COLO668 (cell line): ENCODE measurements around the gene YPEL1.

ENCODE experiments used
- DNase-seq: peaks from one replicate; lab custom pipeline; 2025; ENCODE audit not compliant: unreplicated experiment; lab: John Stamatoyannopoulos, UW

The YPEL1 gene, protein sequence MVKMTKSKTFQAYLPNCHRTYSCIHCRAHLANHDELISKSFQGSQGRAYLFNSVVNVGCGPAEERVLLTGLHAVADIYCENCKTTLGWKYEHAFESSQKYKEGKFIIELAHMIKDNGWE

DNA sequence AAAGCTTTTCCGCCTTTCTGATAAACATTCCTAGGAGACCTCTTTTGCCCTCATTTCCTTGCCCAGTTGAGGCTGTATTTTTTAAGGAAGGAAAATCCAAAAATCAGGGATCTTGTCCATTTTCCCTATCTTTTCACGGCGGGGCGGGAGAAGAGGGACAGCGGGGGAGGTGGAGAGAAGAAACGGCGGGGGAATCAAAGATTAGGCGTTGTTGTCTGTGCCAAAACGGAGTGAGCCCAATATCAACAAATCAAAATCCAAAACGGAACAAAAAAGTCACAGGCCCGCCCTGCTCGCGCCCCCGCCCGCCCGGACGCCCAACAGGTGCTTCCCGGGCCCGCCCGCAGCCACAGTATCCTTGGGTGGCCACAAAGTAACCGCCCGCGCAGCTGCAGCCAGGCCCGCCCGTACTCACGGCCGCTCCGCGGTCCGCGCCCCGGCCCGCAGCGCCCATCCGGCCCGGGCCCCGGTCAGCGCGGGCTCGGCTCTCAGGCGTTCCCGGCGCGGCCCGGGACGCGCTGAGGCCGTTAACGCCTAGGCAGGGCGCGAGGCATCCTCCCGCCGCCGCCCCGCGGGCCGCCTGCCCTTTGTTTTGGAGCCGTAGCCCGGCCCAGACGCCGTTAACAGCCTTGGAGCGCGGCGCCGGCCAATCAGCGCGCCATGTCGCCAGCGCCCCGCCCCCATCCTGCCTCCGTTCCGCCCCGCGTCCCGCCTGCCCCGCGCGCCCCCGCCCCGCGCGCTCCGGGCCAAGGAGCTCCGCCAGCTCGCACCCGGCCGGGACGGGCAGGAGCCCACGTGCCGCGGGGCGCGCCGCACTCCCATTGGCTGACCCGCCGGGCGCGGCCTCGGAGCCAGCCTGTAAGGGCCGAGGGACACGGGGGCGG, at the start of gene YPEL1:
YPEL1 (minus strand) TSS at position 595 of the 884 bp plus-strand sequence. CDS start 25,050 bp downstream, outside the sequence.
- peak; percentile 94 for DNase-seq

DNA sequence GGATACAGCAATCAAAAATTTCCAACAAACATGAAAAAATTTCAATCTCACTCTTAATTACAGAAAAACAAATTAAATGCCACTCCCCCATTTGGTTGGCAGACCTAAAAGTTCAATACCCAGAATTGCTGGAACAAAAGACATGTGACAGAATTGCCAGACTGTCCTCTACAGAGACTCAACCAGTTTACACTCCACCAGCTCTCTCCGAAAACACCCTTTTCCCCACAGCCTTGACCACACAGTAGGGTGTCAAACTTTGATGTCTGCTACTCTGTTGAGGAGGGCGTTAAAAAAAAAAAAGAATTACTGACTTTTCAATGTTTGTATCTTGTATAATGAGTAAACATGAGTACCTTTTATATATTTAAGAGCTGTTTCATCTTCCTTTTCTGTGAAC, 44.7 kb upstream of the YPEL1 start:
- no peak for DNase-seq

DNA sequence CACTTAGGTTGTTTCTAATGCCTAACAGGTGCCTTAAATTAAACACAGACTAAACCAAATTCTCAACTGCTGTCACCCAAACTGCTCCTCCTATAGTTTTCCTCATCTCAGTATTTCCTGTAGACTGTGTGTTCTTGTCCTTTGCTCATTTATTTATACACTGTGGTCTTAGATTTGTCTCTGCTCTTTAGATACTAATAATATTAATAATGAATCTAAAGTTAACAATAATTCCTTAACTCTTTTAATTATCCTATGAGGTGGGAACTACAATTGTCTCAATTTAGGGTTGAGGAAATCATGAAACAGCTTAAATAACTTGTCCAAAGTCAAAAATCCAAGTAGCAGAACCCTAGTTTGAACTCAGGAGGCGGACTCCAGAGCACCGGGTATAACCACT, 43.9 kb upstream of the YPEL1 start:
- DNase-seq, result no peak

DNA sequence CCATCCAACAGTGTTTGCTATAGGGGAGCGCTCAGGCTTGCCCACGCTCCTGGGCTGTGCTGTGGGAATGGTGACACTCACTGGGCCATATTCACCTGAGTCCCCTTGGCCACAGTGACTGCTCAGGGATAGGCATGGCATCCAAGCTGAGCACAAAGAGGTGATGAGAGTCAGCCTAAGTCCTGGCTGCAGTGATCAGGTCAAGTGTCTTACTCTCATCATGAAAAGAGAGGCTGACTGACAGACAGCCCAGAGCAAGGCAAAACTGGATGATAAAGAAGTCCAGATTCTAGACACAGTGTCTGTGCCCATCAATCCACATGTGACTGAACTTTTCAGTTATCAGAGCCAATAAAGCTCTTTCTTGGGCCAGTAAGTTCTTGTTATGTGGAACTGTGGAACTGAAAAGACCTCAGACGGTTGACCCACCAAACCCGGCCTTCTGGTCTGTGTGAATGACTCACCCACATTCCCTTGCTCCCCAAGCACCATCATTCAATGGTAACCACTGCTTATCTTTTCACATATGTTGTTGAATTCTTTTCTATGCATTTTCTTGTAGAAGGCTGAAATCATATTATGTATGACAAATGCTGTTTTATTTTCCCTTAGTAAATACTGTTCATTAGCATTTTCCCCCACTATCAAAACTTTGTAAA, 43.2 kb upstream of the YPEL1 start:
- no peak for DNase-seq

DNA sequence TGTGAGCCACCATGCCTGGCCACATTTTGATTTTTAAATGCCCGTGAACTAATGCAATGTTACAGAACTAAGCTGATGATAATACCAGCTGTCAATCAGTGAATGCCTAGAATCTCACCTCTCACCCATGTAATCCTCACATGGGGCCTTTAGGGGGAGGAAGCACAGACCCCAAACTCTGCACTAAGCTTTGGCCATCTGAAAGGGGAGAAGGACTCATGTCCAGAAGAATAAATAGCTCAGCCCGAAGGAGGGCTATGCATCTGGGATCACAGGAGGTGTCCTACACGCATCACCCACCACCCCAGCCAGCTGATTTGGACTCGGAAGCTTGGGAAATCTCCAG, 36.0 kb upstream of the YPEL1 start:
- DNase-seq, result no peak

DNA sequence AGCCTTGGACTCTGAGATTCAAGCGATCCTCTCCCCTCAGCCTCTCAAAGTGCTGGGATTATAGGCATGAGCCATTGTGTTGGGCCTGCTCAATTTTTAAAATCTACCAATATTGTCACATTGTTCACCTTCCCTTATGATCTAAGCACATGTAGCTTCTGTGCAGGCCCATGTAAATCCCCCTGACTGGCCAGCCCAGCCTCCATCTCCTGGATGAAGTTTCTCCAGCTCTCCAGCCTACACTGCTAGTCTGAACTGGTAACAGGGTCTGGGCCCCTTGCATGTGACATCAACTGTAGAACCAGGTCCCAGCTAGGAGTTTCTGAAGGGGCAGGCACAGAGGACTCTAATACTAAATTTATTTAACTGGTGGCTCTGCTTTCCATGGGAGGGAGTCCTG, 32.8 kb upstream of the YPEL1 start:
- DNase-seq, result no peak

DNA sequence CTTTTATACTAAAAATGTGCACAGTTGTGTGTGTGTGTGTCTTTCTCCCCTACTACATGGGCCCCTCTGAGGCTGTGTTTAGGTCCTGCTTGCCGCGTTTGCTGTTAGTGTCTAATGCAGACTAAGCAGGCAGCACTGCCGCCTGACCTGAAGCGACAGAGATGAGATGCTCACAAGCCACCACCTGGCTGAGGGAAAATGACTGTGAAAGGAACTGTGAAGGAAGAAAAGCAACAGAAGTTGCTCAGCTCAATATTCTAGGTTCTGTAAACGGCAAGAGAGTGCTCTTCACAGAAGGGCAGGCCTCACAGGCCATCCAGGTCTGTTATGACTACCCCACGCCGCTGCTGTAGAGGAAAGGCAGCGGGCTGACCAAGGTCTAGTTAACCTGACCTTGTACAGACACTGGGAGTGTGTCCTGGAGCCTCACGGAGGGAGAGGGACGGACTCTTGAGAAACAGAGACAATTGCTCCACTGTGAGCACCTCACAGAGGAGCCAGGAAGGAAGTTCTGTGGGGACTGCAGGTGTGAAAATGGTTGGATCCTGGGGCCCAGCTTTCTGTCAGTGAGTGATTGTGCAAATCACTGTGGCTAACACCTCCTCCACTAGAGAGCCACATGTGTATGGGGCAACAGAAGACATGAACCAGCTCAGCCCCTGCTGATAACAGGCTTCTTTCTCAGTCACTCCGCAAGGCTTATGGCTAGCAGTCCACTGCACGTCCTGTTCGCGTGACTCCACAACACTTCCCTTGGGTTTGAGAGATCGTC, 31.3 kb upstream of the YPEL1 start:
- DNase-seq, result no peak

DNA sequence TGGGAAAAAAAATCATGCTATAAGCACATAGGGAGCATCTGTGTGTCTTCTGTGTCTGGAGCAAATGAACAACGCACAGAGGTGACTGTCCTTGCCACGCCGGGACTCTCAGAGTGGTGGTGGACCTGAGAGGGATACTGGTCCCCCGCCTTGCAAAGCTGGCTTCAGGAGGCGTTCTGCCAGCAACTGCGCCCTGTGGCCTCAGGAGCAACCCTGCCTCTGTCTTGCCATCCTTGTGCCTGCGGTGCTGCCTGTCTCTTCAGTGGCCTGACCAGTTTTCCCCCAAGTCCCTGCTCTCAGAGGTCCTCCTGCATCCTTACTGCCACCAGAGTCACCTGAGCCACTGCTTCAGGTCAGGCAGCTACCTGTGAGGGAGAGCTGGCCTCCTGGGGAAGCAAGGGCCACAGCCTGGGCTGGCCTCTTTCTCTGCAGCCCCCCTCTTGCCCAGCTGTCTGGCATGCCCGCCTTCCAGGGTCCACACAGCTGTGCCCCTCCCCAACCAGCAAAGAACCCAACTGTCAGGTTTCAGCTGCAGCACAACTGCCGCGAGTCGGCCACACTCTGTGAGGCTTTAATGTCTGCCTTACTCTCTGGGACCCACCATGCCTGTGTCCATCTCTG, 30.4 kb upstream of the YPEL1 start:
- DNase-seq, result no peak

DNA sequence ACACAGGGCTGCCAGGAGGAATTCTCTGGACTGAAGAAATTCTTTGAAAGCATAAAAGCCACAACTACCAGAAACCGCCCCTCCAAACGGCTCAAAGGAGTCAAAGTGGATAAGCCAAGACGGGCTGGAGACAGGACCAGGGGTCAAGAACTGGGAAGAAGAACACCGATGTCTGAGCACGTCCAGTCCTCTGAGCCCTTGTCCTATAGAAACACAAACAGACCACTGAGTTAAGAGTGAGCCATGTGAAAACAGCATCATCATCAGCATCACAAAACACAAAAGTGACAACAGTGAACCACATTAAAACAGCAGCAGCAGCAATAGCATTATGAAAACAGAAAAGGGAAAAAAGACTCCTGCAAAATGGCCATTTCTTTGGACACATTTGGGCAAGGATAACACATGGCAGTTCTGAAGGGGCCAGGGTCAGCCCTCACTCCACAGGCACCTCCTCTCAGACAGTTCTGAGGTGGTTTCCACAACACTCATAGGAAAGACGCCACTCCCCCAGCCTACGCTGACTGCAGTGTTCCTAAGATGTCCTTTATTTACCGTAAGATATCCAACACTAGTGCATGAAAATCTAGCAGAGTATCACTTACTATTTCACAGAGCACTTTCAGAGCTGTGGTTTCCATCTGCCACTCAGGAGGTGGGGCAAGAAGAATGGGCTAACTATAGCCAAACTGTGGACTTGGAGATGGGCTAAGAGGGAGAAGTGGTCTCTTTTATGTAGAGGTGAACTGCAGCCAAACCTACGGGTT, 28.6 kb upstream of the YPEL1 start:
- no peak for DNase-seq

DNA sequence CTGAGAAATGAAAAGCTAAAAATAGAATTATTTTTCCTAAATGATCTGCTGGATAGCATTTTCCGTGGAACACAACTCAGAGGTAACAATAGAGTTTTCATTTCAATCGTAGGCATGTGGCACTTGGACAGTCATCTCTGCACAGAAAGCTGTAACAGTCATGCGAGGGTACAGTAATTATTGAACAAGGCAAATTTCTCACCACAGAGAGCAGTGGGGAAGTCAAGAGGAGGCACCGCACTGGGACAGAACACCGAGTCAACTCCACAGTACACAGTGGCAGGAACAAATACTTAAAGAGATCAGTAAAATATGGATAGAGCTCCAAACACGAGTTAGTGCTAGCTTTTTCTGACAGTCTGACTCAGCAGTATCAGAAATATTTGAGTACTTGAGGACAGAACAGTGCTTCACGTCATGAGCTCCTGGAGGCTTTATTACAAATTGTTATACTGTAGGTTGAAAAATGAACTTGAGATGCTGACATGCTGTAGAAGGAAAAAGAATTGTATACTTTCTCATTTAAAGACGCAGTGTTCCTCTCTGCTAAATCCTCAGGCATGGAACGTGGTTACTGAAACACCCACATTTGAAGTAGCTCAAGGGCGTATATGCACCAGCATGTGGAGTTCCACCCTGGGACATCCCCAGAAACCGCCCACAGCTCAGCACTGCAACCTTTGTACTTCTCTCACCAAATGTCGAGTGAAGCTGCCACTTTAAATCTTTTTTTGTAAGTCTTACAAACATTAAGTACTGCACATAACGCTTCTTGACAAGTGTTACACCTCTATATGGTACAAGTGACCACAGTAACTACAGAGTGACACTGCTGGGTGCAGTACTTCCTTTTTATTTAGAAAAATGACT, 27.4 kb upstream of the YPEL1 start:
- DNase-seq, result no peak

DNA sequence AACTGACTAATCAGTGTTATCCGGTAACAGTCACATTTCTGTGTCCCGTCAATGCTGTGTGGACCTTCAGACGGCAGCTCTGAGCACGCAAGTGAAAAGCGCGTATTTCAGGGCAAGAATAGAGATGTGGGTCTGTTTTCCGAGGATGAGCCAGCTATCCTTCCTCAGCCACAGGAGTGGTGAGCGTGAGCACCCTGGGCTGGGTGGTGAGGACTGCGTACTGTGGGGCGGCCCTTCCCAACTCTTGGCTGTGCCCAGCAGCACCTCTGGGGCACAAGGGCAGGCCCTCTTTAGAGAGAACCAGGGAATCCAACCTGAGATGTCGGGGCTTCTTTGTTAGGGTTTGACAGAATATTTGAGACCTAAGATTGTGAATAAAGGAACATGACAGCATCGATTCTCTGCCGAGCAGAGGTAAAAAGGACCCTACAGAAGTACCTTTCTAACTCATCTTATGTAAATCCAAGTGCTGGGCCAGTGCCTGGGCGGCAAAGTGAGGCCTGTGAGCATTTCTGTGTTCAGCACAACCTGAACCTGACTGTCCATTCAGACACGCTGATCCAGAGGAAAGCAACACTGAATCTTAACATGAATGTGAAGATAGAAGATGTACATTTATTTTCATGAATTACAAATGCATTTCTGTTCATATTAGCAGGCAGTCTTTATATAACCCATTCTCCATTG, 26.5 kb upstream of the YPEL1 start:
- no peak for DNase-seq

DNA sequence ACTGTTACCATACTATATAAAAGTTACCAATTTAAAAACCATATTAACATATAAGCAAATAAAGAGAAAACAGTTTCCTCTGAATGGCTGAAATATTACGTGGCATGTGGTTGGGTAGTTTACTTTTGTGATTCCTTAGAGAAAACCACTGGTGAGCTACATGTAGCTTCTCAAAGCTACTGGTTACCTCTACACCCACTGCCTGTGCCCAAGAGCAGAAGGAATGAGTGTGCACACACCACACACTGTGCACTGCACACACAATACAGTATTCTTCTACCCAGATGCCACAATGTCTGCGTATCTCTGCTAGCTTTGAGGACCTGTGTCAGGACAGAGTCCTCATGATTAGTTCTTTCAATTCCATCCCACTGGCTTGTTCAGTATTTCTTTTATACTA, 25.5 kb upstream of the YPEL1 start:
- DNase-seq, result no peak

DNA sequence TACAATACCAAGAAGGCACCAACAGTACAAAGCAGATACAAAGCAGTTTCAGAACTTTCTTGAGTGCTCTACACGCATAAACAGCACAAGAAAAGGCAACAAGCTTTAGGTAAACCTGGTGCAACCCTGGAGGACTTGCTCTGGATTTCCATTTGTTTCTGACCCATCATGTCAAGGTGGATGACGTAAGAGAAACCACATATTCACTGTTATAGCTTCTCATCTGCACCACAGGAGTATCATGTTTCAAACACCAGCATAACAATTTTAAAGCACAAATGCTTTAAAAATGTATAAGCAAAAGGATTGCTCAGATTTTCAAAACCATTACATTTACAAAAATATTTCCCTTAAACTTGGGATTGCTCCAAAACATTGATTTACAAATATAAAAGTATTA, 25.0 kb upstream of the YPEL1 start:
- DNase-seq, result no peak

DNA sequence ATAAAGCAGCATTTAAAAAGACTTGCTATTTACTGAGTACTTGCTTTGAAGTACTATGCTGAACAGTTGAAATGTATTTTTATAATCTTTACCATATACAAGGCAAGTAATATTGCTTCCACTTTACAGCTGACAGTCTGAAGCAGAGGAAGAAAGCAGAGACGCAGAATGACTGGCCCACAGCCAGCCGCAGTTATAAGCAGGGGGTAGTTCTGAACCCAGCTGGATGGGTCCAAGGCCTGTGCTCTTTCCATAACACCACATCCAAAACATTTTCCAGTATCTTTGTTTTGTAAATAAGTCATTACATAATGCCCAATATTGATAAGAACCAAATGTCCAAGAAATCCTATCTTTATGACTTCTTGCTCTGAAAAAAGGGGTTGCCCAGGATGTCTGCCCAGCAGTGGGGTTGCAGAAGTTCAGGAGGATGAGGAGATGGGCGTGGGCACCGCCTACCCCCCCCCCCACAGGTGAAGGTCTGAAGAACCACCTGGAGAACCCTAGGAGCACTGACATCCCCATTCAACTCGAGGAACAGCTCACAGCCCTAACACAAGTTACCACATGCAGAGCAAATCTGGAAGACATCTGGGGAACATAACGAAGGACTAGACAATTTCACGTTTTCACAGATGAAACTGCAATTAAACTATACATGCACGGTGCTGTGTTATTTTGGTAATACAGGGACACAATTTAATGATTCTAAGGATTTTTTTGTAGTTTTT, 24.2 kb upstream of the YPEL1 start:
- DNase-seq, result no peak

DNA sequence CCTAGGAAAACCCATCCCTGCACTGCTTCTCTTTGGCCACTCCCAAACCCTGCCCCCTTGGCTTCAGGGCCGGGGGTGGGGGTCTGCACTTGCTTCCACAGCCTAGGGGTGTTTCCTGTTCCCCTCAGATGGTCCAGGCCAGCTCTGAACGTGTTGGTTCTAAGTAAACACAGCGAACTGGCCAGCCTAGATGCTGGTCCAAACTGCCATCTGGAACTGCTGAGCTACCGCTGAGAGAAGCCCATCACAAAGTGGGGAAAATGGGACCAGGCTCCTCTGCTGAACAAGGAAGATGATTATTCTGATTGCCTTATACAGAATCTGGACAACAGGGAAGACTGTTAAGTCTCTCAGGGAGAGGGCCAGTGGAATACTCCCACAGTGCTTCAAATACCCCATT, 23.5 kb upstream of the YPEL1 start:
- no peak for DNase-seq

DNA sequence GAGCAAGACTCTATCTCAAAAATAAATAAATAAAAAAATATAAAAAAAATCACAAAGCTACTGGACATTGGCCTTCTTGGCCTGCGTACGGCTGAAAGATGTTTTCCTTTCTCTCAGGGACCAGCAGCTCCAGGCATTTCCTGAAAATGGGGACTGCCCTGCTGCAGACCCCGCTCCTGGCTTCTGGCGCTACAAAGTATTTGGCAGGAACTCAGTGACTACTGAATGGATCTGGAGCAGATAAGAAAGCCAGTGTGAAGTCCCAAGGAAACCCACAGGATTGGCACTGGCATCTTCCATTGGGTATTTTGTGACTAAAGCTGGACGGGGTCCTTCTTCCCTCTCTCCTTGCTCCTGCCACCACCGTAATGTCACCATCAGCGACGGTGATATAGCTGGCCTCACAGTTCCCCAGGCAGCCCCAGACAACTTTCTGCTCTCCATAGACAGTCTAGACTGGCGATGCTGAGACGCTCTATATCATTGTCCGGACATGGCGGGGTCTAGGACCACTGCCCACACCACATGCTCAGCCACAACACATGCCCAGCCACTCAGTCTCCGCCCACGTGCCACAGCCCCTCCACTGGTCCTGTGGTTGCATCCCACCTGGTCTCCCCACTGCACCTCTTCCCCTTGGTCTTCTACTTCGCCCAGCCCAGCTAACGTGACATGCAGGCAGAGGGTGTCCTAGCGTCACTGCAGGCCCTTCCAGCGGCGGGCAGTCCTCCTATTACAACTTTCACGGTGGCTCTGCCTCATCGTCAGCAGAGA, 22.7 kb upstream of the YPEL1 start:
- DNase-seq, result no peak

DNA sequence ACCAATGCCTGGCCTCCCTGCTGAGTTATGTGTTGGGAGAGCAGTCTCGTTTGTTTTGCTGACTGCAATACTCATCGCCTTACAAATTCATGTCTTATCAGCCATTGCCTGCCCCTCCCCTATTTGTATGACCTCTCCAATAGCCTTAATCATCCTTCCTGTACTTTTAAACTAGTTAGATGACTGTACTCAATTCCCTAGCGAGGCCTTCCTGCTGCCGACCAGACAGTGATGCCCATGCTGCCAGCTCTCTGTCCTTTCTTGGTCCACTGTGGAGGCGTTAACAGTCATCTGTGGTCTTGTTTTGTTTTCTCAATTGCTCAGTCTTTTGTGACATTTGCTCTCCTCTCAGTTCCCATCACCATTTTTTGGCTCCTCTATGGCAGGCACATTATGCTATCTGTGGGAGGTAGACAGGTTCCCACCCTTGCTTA, 20.3 kb upstream of the YPEL1 start:
- DNase-seq, result no peak
